Ramos (cell line): ENCODE results near the gene ZSCAN22.
"Not testable (repeated sequence)": the region's sequence is repeated elsewhere in the genome, so short reads cannot be mapped to it uniquely, and the experiment has no call there.

Experiments
- in situ Hi-C: fragments of 300-500 bp; cut with MboI; formaldehyde crosslinking; loops from one replicate; pipeline ENCODE4 v1.14.3; 2022; ENCODE audit warnings: low sequenced_read_pairs; ENCODE audit not compliant: unreplicated experiment

The ZSCAN22 gene

DNA sequence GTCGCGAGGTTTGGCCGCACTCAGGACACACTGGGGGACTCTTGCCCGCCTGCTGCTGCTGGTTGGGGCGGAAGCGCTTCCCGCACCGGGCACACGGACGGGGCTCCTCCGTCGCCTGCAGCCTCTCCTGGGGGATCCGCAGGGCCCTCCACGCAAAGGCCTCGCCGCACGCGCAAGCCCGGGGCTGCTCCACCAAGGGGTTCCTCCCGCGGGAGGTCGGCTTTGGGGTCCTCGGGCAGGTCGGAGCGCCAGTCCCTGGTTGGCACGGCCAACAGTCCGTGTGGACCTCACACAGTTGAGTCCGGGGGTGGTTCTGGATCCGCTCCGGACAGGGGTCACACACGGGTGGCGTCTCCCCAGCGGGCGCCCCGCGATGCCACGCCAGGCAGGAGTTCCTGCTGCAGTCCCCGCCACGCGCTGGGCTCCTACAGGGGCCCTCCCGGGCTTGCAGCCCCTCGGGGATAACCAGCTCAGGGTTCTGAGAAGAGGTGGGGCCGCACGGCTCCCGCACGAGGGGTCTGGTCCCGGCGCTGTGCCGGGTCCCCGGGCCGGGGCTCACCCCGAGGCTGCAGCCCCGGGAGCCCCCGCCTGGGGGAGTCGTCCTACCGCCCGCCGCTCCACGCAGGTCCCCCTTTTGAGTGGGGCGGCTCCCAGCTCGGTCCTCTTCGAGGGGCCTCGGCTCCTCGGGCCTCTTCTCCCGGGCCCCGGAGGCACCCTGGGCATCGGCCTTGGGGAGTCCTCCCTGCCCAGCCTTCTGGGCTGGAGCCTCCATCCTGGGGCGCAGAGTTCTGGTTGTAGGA lies 42.0 kb downstream of the ZSCAN22 start:
- in situ Hi-C loops: no loop called here

DNA sequence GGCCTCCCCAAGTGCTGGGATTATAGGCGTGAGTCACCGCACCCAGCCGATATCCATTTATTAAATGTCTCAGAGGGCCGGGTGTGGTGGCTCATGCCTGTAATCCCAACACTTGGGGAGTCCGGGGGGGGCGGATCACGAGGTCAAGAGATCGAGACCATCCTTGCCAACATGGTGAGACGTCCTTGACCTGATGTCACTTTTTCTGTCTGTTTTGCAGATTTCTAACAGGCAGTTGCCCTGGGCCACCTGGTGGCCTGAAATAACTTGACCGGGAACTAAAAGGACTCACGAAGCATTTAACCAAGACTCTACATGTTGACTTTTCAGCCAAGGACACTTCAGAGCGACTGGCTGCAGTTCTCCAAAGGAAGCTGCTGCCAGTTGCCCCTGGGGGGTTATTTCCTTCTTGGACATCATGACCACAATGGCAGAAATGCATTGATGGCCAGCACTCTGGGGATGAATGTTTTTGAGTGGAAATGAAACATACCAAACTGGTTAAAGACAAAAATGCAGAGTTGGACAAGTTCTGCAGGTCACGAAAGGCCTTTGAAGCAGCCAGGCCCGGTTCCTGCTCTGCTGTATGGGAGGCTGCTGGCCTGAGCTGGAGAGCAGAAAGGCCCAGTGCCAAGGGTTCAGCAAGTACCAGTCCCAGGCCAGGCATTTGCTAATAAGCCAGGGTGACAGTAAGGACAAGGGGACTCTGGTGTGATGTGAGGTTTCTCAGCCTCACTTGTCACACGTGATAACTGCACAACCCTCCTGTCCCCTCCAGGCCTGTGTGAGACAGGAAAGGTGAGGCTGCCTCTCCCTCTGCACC lies 45.7 kb downstream of the ZSCAN22 start:
- in situ Hi-C loops: no loop called here

GRCh38 chr19:58374200-58374599 lies 47.4 kb downstream of the ZSCAN22 start:
- in situ Hi-C loops: no loop called here

GRCh38 chr19:58376724-58377123 lies 49.9 kb downstream of the ZSCAN22 start:
- in situ Hi-C loops: not testable (repeated sequence)

GRCh38 chr19:58379246-58379645 lies 52.5 kb downstream of the ZSCAN22 start:
- in situ Hi-C loops: no loop called here

- in situ Hi-C loops: no loop called here
Measured at GRCh38 chr19:58380037-58380661, 53.4 kb downstream of the ZSCAN22 start.

GRCh38 chr19:58380662-58381459 lies 54.1 kb downstream of the ZSCAN22 start, which contains the start of gene ZNF837:
ZNF837 (minus strand) TSS chr19:58381030; CDS start chr19:58369332, 11,698 bp downstream.
- in situ Hi-C loops: no loop called here

DNA sequence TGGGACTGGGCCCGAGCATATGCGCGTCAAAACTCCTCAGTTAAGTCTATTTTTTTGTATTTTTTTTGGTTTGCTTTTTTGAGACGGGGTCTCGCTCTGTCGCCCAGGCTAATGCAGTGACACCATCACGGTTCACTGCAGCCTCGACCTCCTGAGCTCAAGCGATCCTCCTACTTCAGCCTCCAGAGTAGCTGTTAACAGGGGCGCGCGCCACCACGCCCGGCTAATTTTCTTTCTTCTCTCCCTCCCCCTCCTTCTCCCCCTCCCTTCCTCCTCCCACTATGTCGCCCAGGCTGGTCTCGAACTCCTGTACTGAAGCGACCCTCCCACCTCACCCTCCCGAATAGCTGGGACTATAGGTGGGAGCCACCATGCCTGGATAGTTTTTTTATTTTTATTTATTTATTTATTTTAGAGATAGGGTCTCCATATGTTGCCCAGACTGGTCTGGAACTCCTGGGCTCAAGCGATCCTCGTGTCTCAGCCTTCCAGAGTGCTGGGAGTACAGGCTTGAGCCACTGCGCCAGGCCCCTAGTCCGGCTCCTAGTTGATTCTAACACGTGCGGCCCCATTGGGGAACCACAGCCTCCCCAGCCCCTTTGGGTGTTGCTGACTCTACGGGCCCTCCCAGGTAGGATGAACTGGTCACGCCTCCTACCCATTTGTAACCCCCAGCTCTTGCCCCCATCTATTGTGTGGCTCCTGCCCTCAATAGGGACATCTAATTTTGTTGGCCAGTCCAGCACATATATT lies 54.8 kb downstream of the ZSCAN22 start:
- in situ Hi-C loops: no loop called here

GRCh38 chr19:58382997-58383603 lies 56.3 kb downstream of the ZSCAN22 start:
- in situ Hi-C loops: no loop called here

DNA sequence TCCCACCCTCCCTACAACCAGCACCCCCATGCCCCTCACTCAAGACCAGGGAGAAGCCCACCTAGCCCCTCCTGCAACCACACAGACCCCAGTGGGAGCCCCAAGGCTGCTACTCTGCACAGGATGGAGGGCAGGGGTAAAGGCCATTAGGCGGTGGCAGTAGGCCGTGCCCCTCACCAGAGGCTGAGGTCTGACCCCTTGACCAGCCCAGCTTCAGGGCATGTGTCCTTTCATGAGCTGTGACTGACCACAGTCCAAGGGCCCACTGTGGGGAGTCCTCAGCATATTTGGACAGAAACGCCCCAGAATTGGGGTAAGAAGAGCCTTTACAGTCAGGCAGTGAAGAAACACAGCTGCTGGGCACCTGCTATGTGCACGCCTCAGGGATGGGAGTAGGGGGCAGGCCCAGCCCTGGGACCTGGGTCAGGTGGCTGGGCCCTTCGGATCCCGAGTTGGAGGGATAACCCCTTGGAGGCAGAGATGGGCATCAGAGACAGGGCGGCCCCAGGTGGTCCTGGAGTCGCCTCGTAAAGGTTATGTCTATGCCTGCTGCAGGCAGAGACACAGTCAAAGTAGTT lies 58.6 kb downstream of the ZSCAN22 start:
- in situ Hi-C loops: no loop called here

DNA sequence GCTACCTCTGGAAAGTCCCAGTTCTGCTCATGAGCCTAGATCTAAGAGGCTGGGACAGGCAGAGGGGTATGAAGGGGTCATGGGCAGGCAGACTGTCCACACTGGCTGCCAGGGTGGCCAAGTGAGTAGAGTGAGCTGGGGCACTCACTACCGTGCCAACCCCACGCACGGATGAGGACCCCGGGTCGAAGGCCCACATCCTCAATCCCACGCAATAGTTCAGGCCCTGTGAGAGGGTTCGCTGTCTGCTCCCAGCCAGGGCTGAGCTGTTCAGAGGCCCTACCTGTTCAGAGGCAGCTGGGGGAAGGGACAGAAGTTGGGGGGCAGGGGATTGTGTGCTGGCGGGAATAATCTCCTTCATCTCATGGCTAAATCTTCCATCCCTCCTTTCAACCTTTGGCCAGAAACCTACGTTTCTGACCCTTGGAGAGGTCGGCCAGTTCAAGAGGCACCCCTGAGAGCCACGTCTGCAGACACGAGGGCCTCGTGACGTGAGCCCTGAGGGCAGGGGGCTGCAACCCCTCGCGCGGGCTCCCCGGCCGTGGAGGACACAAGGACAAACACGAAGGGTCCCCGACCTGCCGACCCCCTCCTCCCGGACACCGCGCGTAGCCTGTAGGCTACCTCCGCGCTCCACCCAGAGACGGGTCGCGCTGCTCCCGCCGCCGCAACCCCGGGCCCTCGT lies 59.2 kb downstream of the ZSCAN22 start:
- in situ Hi-C loops: no loop called here

DNA sequence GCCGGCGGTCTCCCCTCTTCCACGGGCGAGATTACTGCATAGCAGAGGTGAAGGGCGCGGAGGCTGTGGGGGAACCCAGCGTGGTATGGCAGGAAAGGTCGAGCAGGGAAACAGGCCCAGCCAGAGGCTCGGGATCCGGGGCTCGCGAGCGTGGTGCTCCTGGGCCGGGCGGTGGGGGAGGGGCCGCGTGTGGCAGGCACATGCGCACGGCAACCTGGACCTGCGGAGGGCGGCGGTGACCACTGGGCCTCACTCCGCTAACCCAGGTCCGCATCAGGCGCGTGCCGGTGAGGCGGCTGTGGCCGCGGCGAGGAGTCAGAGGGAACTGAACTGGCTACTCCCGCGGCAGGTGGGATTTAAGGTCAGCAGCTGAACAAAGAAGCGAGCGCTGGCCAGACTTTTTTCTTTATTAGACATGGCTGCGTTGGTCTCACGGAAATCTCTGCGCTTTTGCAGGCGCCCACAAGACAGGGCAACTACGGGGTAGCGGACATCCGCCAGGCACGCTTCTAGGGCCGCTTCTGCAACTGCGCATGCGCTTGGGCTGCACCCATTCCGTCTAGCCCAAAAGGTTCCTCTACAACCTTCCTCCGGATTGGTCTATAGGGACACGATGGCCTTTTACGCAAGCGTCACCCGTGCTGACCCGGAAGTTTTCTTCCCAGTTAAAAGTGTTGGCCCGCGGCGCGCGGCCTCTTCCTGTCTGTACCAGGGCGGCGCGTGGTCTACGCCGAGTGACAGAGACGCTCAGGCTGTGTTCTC lies 60.0 kb downstream of the ZSCAN22 start, which contains the start of gene RPS5:
Gene RPS5 (plus strand): TSS at position 694 of the 762 bp plus-strand sequence. CDS start 869 bp downstream, outside the sequence.
- in situ Hi-C loops: no loop called here

DNA sequence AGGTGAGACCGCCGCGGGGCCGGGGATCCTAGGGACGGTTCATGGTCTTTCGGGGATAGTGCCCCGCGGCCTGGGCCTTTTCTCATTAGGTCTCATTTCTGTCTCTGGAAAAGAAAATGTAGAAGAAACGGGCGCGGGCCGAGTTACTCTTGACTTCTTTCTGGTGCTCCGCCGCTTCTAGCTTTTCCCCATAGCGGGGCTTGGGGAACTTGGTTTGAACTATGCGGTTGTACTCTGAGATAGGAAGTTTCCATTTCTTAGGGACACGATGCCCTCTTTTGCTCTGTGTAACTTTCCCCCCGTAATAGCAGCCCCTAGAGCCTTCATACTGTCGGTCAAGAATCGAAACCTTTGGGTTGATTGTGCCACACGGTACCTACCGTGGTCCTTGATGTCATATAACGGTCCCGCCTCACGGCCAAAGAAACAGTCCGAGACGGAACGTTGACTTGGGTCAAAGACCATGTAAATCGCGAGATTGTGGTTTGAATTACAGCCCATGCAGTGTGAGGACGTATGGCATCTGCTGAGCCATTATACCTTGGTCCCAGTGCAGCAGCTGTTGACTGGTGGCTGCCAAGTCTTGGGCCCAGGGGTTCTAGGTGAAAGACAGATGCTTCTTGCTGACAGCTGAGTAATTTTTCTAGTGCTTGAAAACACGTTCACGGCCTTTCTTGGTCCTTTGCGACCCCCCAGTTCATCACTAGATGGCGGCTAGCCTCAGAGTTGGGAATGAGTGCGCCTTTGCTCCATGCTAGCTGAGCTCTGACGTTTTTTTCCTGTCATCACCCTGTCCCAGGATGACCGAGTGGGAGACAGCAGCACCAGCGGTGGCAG lies 60.8 kb downstream of the ZSCAN22 start:
- in situ Hi-C loops: no loop called here

DNA sequence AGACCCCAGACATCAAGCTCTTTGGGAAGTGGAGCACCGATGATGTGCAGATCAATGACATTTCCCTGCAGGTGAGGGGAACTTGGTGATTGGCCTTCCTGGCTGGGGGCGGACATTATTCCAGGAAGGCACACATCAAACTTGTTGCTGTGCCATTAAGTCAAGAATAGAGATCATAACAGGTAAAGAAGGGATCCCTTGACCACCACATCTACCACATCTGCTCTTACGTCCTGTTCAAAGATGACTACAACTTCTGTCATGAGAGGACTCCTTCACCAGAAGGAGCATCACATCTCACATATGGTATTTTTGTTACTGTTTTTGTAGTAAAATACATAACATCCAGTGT lies 61.4 kb downstream of the ZSCAN22 start:
- in situ Hi-C loops: no loop called here
